NCI-H2029 treated with DMSO at 0.1 percent for 48 hours (cell line): ENCODE results near the gene KDR.

Experiments
- DNase-seq: peaks from one replicate; lab custom pipeline; 2025; lab: John Stamatoyannopoulos, UW

Gene KDR

GRCh38 chr4:55029821-55030503, 95.4 kb downstream of the KDR start:
- no peak for DNase-seq

DNA sequence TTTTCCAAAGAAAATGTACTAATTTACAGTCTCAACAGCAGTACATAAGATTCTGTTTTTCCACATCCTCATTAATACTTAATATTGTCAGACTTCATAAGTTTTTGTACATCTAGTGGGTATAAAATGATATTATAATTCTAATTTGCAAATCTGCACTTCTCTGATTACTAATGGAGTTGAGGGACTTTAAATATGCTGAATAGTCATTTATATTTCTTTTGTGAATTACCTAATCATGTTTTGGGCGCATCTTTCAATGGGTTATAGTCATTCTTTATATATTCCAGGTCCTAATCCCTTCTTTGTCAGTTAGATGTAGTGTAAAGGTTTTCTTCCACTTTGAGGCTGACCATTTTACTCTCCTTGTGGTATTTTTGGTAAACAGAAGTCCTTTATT, 96.1 kb downstream of the KDR start:
- no peak for DNase-seq
